ENCODE measurements around the gene RBMXL2.

The RBMXL2 gene

GRCh38 chr11:7056828-7057513 lies 31.8 kb upstream of the RBMXL2 start:
- ATAC-seq, result no peak
- TF ChIP-seq BACH2 (CRISPR knock-in tag; IDR thresholded peaks at IDR 0.05; ENCODE audit: borderline replicate concordance) (no peak), ZNF70 (CRISPR knock-in tag; IDR thresholded peaks at IDR 0.05) (no peak), CSDC2 (CRISPR knock-in tag; IDR thresholded peaks at IDR 0.05) (no peak), SNAI2 (CRISPR knock-in tag; IDR thresholded peaks at IDR 0.05) (no peak), TCF4 (CRISPR knock-in tag; IDR thresholded peaks at IDR 0.05; ENCODE audit: borderline replicate concordance) (no peak), POU6F1 (CRISPR knock-in tag; IDR thresholded peaks at IDR 0.05; ENCODE audit: borderline replicate concordance, low read depth) (no peak), OSR1 (CRISPR knock-in tag; IDR thresholded peaks at IDR 0.05) (no peak), ZFP3 (CRISPR knock-in tag; IDR thresholded peaks at IDR 0.05) (no peak), PPARA (CRISPR knock-in tag; IDR thresholded peaks at IDR 0.05; ENCODE audit: borderline replicate concordance) (no peak), ARNTL (CRISPR knock-in tag; IDR thresholded peaks at IDR 0.05; ENCODE audit: borderline replicate concordance, low read depth) (no peak), ZFP30 (CRISPR knock-in tag; IDR thresholded peaks at IDR 0.05) (no peak), ZC3H10 (CRISPR knock-in tag; IDR thresholded peaks at IDR 0.05) (no peak), PATZ1 (CRISPR knock-in tag; IDR thresholded peaks at IDR 0.05; ENCODE audit: borderline replicate concordance) (no peak), ESRRG (CRISPR knock-in tag; IDR thresholded peaks at IDR 0.05) (no peak), RARB (CRISPR knock-in tag; IDR thresholded peaks at IDR 0.05) (no peak), TOX (CRISPR knock-in tag; IDR thresholded peaks at IDR 0.05; ENCODE audit: borderline replicate concordance) (no peak), ZNF8 (CRISPR knock-in tag; IDR thresholded peaks at IDR 0.05) (no peak), ISL1 (CRISPR knock-in tag; IDR thresholded peaks at IDR 0.05) (no peak)
- TF ChIP-seq, protein P1, sequence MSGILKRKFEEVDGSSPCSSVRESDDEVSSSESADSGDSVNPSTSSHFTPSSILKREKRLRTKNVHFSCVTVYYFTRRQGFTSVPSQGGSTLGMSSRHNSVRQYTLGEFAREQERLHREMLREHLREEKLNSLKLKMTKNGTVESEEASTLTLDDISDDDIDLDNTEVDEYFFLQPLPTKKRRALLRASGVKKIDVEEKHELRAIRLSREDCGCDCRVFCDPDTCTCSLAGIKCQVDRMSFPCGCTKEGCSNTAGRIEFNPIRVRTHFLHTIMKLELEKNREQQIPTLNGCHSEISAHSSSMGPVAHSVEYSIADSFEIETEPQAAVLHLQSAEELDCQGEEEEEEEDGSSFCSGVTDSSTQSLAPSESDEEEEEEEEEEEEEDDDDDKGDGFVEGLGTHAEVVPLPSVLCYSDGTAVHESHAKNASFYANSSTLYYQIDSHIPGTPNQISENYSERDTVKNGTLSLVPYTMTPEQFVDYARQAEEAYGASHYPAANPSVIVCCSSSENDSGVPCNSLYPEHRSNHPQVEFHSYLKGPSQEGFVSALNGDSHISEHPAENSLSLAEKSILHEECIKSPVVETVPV (CRISPR knock-in tag; IDR thresholded peaks at IDR 0.05), result no peak
- TF ChIP-seq, protein P2, sequence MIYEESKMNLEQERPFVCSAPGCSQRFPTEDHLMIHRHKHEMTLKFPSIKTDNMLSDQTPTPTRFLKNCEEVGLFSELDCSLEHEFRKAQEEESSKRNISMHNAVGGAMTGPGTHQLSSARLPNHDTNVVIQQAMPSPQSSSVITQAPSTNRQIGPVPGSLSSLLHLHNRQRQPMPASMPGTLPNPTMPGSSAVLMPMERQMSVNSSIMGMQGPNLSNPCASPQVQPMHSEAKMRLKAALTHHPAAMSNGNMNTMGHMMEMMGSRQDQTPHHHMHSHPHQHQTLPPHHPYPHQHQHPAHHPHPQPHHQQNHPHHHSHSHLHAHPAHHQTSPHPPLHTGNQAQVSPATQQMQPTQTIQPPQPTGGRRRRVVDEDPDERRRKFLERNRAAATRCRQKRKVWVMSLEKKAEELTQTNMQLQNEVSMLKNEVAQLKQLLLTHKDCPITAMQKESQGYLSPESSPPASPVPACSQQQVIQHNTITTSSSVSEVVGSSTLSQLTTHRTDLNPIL (CRISPR knock-in tag; IDR thresholded peaks at IDR 0.05; ENCODE audit: low read depth), result no peak

DNA sequence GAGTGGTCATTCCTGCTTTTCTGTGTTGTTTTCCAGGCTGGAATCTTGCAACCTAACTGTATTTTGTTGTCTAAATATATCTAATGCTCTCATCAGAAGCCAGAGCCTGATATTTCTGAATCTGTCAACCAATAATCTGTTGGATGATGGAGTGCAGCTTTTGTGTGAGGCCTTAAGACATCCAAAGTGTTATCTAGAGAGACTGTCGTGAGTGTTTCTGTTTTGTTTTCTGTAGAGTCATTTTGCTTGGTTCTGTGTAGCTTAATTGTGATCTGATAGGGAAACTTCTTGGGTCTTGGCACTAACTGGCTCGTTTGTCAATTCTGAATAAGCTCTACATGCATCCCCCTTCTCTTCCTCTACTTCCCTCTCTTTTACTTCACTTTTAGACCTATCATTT lies 31.2 kb upstream of the RBMXL2 start:
- ATAC-seq, result no peak
- no peak for TF ChIP-seq ZNF565 (CRISPR knock-in tag; conservative IDR thresholded peaks at IDR 0.05; ENCODE audit: low read depth)
- no peak for TF ChIP-seq TCF4 (CRISPR knock-in tag; IDR thresholded peaks at IDR 0.05; ENCODE audit: borderline replicate concordance)
- no peak for TF ChIP-seq ZFP30 (CRISPR knock-in tag; IDR thresholded peaks at IDR 0.05)
- TF ChIP-seq BACH2 (CRISPR knock-in tag; IDR thresholded peaks at IDR 0.05; ENCODE audit: borderline replicate concordance), result no peak
- no peak for TF ChIP-seq POU6F1 (CRISPR knock-in tag; IDR thresholded peaks at IDR 0.05; ENCODE audit: borderline replicate concordance, low read depth)
- TF ChIP-seq ZNF8 (CRISPR knock-in tag; IDR thresholded peaks at IDR 0.05), result no peak
- TF ChIP-seq, protein P1 (CRISPR knock-in tag; IDR thresholded peaks at IDR 0.05), result no peak
- TF ChIP-seq GLIS3 (CRISPR knock-in tag; IDR thresholded peaks at IDR 0.05), result no peak
- TF ChIP-seq RARB (CRISPR knock-in tag; IDR thresholded peaks at IDR 0.05), result no peak
